SH-SY5Y (cell line): ENCODE results near the gene FOXS1.

ENCODE experiments used
- GATA2 ChIP-seq: IDR thresholded peaks from 2 replicates; pipeline ENCODE4 v1.6.1; 2011; ENCODE audit warnings: mild to moderate bottlenecking, low read depth, low read length
- GATA3 ChIP-seq: IDR thresholded peaks from 2 replicates; pipeline ENCODE4 v1.6.1; 2011; ENCODE audit warnings: low read depth, mild to moderate bottlenecking, low read length, moderate library complexity

Gene FOXS1

DNA sequence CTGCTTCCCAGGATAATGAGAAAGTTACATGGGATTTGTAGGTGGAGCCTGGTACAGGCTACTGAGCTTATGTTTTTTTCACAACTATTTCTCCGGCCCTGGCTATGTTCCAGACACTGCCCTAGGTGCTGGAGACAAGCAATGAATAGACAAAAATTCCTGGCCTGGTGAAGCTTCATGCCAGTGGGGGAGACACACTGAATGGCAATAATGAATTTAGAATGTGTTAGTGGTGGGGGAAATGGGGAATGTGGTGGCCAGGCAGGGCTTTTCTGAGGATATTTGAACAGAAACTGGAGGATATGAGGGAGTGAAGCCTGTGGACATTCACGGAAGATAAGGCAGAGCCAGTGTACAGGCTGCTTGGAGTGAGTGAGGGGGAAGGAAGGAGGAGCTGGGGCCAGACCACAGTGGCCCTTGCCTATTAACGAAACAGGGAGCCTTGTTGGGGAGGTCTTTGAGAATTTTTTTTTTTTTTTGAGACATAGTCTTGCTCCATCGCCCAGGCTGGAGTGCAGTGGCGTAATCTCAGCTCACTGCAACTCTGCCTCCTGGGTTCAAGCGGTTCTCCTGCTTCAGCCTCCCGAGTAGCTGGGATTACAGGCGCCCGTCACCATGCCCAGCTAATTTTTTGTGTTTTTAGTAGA is 6.6 kb downstream of the FOXS1 start:
- TF ChIP-seq GATA3 (no peak), GATA2 (no peak)

DNA sequence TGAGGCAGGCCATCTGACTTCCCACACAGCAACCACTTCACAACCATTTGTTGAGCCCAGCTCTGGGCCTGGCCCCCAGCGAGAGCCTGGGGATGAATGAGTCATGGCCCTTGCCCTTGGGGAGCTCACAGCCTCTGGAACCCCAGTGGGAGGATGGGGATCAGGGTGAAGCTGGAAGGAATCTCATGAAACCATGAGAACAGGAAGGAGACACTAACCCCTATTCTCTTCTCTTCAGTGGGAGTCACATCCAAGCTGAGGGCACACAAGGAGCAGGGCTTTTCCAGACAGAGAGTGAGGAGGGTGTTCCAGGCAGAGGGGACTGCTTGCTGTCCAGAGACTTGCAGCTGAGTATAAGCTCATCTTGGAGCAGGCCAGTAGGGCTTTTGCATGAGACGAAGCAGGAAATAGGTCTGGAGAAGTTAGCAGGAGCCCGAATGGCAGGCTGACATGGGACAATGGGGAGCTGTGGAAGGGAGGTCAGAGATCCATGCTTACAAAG is 7.5 kb downstream of the FOXS1 start:
- TF ChIP-seq GATA3 (no peak), GATA2 (no peak)

DNA sequence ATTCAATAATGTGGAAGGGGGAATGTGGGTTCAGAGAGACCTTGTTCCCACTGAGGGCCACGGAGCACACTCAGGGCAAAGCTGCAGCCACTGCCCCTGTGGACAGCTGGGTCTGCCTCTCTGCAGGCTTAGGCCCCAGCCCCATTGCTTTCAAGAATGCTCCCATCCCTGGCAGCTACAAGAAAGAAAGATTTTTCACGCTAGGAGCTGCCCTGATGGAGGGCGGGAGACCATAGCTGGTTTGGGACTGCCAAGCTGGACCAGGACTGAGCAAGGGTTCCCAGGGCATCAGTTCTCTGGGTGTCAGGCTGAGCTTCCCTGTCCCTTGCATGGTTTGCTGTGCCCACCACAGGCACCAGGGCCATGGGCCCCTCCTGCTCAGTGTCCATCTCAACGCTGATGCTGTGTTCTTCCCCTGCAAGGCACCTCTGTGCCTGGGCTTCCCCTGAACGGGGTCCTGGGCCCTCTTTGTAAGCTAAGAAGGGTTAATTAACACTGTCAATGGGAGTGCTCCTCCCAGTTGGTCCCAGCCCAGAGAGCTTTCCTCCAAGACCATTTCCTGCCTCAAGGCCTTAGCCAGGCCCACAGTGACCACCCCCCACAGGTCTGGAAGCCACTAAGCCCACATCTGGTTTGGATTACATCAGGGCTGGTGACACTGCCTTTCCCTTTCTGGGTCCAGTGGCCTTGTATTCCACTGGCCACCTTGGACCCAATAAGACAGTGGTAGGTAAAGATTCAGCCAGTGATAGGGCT is 8.4 kb downstream of the FOXS1 start:
- TF ChIP-seq GATA3 (no peak), GATA2 (no peak)

DNA sequence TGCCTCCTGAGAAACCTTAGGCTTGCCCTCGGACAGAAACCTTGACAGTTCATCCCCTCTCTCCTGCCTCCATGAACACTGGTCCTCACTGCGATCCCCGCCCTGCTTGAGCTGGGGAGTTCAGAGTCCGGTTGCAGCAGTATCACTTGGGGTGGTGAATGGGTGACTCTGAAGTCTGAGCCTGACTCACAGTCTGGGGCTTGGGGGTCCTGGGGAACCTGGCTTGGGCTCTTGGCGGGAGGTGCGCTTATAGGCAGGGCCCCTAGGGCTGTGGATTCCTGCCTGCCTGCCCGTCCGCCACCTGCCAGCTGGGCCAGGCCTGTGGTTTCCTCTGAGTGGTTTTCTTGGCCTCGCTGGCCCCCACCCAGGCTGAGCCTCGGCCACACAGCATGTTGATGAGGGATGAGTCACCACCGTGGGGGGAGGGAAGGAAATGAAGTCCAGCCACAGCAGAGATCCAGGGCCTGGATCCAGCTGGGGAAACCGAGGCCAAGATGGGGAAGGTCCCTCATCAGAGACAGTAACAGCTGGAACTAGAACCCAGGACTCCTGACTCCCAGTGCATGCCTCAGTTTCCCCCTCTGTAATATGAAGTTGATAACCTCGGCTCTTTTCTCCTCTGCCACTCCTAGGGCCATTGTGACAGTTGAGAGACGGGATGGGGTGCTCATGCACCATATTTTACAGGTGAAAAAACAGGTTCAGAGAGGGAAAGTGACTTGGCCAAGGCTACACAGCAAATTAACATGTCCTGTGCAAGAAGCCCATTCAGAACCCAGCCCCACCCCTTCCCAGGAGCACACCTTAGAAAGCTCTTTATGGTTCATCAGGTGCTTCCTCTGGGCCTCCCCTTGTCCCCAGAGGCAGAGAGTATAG is 9.2 kb downstream of the FOXS1 start:
- TF ChIP-seq GATA3, result no peak

DNA sequence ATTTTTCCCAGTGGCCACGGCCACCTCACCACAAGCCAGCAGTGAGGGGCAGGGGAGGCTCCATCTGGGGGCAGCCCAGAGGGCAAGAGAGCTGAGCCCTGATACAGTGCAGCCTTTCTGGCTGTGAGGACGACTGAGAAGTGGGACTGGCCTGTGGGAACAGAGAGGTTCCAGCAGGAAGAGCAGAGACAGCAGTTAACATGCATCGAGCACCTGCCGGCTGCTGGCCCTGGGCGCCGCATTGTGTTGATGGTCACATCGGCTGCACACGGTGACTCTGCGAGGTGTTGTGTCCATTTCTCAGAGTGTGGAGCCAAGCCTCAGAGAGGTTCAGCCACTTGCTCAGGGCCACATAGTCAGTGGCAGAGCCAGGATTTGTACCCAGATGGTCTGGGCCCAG is 9.8 kb downstream of the FOXS1 start:
- TF ChIP-seq GATA2, result no peak
- TF ChIP-seq GATA3, result no peak

DNA sequence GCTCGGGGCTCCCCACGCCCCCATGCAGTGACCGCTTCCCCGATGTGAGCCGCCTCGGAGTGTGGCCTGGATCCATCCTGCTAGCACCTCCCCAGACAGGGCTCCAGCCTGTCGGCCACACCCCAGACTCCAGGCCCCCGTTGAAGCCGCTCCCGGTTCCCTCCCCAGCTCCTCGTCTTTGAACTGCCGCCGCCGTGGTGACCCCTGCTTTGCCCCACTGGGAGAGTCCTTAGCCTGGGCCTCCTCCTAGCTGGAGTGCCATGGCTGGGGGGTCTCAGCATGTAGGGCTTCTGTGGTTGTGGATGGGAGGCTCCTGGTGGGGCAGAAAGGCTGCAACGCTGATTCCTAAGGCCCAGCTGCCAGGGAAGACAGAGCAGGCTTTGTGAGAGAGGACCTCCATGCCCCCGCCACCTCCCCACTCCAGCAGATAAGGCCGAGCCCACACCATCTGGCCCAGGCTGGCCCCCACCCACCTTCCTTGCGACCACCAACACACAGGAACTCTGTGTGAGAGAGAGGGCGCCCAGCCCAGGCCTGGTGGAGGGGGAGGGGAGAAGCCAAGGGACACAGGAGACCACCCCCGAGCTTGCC is 11.4 kb downstream of the FOXS1 start:
- no peak for TF ChIP-seq GATA3
- no peak for TF ChIP-seq GATA2

DNA sequence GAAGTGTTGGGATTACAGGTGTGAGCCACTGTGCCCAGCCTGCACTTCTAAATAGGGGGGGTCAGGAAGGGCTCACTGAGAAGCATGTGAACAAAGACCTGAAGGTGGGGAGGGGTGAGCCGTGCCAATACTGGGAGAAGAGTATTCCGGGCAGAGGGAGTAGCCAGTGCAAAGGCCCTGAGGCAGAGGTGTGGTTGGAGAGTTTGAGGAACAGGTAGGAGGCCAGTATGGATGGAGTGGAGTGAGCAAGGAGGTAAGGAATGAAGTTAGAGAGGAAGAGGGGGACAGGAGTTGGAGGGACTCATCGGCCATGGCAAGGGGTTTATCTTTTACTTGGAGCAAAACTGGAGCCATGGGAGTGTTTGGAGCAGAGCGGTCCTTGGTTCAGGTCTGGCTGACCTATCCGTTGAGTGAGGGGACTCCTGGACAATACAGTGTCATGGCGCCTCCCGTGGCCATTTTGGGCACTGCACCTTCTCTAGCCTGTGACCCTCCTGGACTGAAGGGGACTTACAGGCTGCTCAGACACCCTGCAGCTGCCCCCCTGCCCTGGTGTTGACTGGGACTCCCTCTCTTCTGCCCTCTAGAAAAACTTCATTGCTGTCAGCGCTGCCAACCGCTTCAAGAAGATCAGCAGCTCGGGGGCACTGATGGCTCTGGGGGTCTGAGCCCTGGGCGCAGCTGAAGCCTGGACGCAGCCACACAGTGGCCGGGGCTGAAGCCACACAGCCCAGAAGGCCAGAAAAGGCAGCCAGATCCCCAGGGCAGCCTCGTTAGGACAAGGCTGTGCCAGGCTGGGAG is 12.1 kb downstream of the FOXS1 start:
- TF ChIP-seq GATA2 (no peak), GATA3 (no peak)

DNA sequence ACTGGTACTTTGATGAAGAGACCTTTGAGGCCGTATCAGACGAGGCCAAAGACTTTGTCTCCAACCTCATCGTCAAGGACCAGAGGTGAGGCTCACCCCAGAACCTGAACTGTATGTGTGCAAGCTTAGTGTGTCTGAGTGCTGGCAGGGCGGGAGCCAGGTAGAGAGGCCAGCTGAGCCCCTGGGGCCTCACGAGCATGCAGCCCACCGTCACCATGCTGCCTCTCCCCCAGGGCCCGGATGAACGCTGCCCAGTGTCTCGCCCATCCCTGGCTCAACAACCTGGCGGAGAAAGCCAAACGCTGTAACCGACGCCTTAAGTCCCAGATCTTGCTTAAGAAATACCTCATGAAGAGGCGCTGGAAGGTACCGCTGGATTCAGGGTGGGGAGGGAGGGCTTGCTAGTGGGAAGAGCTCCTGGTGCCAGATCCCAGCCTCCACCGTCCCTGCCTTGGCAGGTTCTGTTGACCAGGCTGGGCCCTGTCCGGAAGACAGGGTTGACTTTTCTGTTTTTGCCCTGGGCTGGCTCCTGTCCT is 13.6 kb downstream of the FOXS1 start:
- TF ChIP-seq GATA2, result no peak
- no peak for TF ChIP-seq GATA3

DNA sequence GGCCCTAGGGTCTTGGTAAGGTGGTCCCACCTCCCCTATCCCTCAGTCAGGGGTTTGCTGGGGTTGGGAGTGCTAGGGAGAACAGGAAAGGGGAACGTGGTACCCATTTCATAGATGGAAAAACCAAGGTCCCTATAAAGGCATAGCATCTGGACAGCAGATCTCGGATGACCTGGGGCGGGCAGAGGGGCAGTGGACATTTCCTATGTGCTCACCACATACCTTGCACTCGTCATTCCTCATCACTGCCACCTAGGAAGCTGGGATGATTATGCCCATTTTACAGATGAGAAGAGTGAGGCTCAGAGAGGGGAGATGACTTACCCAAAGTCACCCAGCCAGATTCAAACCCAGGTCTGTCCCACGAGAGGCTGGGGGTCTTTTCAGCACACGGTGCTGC is 14.2 kb downstream of the FOXS1 start:
- no peak for TF ChIP-seq GATA3
- TF ChIP-seq GATA2, result no peak

DNA sequence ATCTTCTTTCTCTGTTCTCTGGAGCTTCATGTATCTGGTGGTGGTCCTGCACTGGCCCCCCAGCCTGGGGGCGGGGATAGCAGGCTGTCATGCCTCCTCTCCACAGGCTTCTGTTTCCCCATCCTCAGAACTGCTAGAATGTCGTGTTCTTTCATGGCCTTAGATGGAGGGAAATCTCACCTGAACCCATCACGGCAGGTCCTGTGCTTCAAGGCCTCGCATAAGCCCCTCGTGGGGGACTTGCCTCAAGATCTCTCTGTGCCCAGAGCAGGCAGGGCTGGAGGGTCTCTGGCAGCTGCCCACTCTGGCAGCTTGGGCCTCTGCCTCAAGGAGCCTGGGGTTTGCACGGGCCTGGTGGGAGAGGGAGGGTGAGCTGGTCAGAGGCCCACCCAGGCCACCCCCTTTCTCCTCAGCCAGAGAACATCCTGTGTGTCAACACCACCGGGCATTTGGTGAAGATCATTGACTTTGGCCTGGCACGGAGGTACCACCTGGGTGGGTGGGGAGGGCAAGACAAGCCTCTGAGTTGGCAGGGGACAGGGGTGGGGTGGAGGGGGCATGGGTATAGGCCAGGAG is 14.9 kb downstream of the FOXS1 start:
- no peak for TF ChIP-seq GATA2
- no peak for TF ChIP-seq GATA3

DNA sequence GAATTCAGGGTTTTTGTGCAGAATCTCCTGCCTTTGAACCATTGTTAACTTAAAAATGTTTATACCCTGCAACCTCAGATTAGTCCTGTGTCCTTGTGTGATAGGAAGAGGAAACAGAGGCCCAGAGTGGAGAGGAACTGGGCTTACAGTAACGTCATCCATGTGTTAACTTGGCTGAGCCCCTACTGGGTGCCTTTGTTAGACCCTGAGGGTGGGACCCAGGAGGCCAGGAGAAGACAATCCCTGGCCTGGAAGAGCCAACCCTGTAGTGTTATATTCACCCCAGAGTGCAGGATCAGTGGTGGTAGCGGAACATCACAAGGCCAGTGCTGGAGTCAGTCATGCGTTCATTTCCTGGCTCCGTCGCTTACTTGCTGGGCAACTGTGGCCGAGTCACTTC is 15.7 kb downstream of the FOXS1 start:
- no peak for TF ChIP-seq GATA3
- no peak for TF ChIP-seq GATA2

DNA sequence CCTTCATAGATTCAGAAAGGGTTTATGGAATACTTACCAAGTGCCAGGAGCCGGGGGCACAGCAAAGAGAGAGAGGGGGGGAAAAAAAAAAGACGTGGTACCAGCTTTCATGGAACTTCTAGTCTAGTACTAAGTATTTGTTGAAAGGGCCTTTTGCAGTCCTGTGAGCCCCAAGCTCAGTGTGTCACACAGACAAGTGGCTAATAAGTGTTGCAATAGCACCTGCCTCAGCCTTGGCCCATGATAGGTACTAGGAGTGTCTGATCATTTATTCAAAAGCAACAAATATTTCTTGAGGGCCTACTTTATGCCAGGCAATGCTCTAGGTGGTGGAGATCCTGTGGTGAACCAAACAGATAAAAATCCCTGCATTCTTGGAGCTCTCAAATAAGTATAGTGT is 18.3 kb downstream of the FOXS1 start:
- no peak for TF ChIP-seq GATA3
- TF ChIP-seq GATA2, result no peak

DNA sequence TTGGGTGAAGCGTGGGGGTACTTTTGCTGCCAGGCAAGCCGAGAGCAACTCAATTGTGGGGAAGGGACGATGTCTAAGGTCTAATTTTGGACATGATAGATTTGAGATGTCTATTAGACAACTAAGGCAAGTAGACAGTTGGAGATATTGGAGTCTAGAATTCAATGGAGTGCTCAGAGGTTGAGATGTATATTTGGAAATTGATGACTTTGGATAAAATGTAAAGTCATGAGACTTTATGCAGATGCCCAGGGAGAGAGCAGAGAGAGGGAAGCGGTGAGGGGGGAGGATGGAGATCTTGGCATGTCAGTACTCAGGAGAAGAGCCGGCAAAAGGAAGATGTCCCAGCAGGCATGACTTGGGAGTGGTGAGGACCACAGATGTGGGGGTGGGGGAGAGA is 19.3 kb downstream of the FOXS1 start:
- TF ChIP-seq GATA2 (no peak), GATA3 (no peak)
